Breast epithelium (tissue), 4 donors: Measurements from ENCODE around the gene BHMT. TPM values are rescaled to one million over a fixed set of nuclear protein-coding genes. Genes with fewer than 3 reads are reported as not detected.
A peak's percentile ranks its signal among the peaks of the same experiment; 100 is the strongest.

Experiments used
- DNase-seq, 2 donors: peaks; one replicate each; pipeline ENCODE4 v3.0.0-alpha.2; 2019; ENCODE audit warnings: low spot score in 2 of 2
- H3K27ac ChIP-seq, 2 donors: fragments of 200-600 bp; sonication (generic) in 1 of 2; one replicate each; pipeline ENCODE4 v1.5.1; 2016 to 2019; ENCODE audit warnings: mild to moderate bottlenecking in 1 of 2
- H3K27me3 ChIP-seq, 2 donors: fragments of 200-600 bp; sonication (generic) in 1 of 2; one replicate each; pipeline versions ENCODE4 v1.5.1 to v1.6.0; 2017 to 2019; ENCODE audit warnings: control low read depth in 1 of 2, mild to moderate bottlenecking in 1 of 2
- H3K36me3 ChIP-seq: fragments of 200-600 bp; one replicate; pipeline ENCODE4 v1.5.1; 2019
- H3K4me1 ChIP-seq, 2 donors: fragments of 200-600 bp; sonication (generic); one replicate each; pipeline ENCODE4 v1.5.1; 2016 to 2019; ENCODE audit warnings: control low read depth in 1 of 2
- H3K4me3 ChIP-seq, 3 donors: fragments of 200-600 bp; sonication (generic); 1 replicate in 2 of 3; 2 replicates in 1 of 3; pipeline ENCODE4 v1.5.1; 2016 to 2019; ENCODE audit warnings: mild to moderate bottlenecking in 3 of 3, moderate library complexity in 2 of 3
- H3K9me3 ChIP-seq, 2 donors: fragments of 200-600 bp; sonication (generic) in 1 of 2; one replicate each; pipeline ENCODE4 v1.5.1; 2016 to 2019; ENCODE audit warnings: control low read depth in 1 of 2
- CTCF ChIP-seq, 3 donors: fragments of 450-650 bp; IDR thresholded peaks; one replicate each; pipeline ENCODE4 v1.5.1; 2016 to 2017; ENCODE audit warnings: antibody characterized with exemption in 3 of 3, mild to moderate bottlenecking in 3 of 3, moderate library complexity in 3 of 3
- POLR2A ChIP-seq: fragments of 450-650 bp; IDR thresholded peaks from one replicate; pipeline ENCODE4 v1.6.1; 2016; ENCODE audit warnings: antibody characterized with exemption, mild to moderate bottlenecking, moderate library complexity
- POLR2AphosphoS5 ChIP-seq, 3 donors: sonication (generic); formaldehyde crosslinking; IDR thresholded peaks; one replicate each; pipeline ENCODE4 v1.6.1; 2017; ENCODE audit warnings: antibody characterized with exemption in 3 of 3
- intact Hi-C: fragments of 100-400 bp; cut with DNase I; formaldehyde crosslinking; loops from one replicate; pipeline ENCODE4 v1.15.1; 2023; ENCODE audit warnings: low total_unique reads
- total RNA-seq, 3 donors: library from RNA; depleted of rRNA; stranded (reverse); fragments of >200 nt; gene quantifications; one replicate each; pipeline ENCODE4 v1.1.0, GENCODE V29; 2016

The BHMT gene
- 1 to 10 TPM in 1 of 3 donors, under 1 TPM in 1, not detected in 1; 0.98 to 1.8 TPM for total RNA-seq

GRCh38 chr5:79111387-79111959 is at the start of gene BHMT:
Gene BHMT (plus strand): TSS chr5:79111809. CDS start chr5:79111886, 77 bp downstream.
- no peaks in the 10 kb centered on the region for H3K9me3 ChIP-seq
- peaks cover 0 to 18% of the 10 kb centered on the region in 2 donors for H3K27me3 ChIP-seq
- intact Hi-C loops: no loop called here
- no peak within 1 kb of the TSS for H3K27ac ChIP-seq
- no peak for TF ChIP-seq POLR2A
- no peak for TF ChIP-seq CTCF (IDR thresholded peaks at IDR 0.05)
- TF ChIP-seq POLR2AphosphoS5 (IDR thresholded peaks at IDR 0.05): no peak
- H3K36me3 ChIP-seq: no peaks in the 10 kb centered on the region
- H3K4me3 ChIP-seq: no peak within 1 kb of the TSS
- no peaks in the 10 kb centered on the region for H3K4me1 ChIP-seq
- DNase-seq: no peak

- Histone ChIP-seq H3K36me3 (no peaks in the 10 kb centered on the region), H3K9me3 (no peaks in the 10 kb centered on the region), H3K4me1 (no peaks in the 10 kb centered on the region), H3K4me3 (no peak overlapping the region), H3K27me3 (no peaks in the 10 kb centered on the region), H3K27ac (no peak overlapping the region)
- TF ChIP-seq POLR2AphosphoS5 (IDR thresholded peaks at IDR 0.05) (no peak), POLR2A (no peak), CTCF (IDR thresholded peaks at IDR 0.05) (no peak)
- intact Hi-C loops: no loop called here
- no peak for DNase-seq
Observed at GRCh38 chr5:79062436-79062835, 49.2 kb upstream of the BHMT start.

- Histone ChIP-seq H3K4me1 (no peaks in the 10 kb centered on the region), H3K4me3 (peak within 1 kb of the TSS; percentile 49 to 62 (median 50)), H3K36me3 (no peaks in the 10 kb centered on the region), H3K27ac (peak within 1 kb of the TSS; percentile 40 to 53), H3K27me3 (peaks cover 0 to 4% of the 10 kb centered on the region in 2 donors), H3K9me3 (peaks cover 4 to 12% of the 10 kb centered on the region in 2 donors)
- intact Hi-C loops: no loop called here
- DNase-seq: no peak
- TF ChIP-seq POLR2A: no peak
- TF ChIP-seq CTCF (IDR thresholded peaks at IDR 0.05): no peak
- TF ChIP-seq POLR2AphosphoS5 (IDR thresholded peaks at IDR 0.05): no peak
Observed at GRCh38 chr5:79069488-79070349, 41.9 kb upstream of the BHMT start, which contains the start of the genes BHMT2 and DMGDH. Gene BHMT2 (plus strand): TSS chr5:79069767. CDS start chr5:79069783, 16 bp downstream. Gene DMGDH (minus strand): TSS chr5:79069674. CDS start chr5:79069620, 54 bp downstream.

GRCh38 chr5:79070350-79070667 is 41.3 kb upstream of the BHMT start:
- H3K4me1 ChIP-seq: no peaks in the 10 kb centered on the region
- H3K27ac ChIP-seq: peak overlapping the region in 1 of 2 donors; percentile 53
- no peak for TF ChIP-seq POLR2AphosphoS5 (IDR thresholded peaks at IDR 0.05)
- no peak for TF ChIP-seq POLR2A
- no peak for TF ChIP-seq CTCF (IDR thresholded peaks at IDR 0.05)
- H3K9me3 ChIP-seq: peaks cover 4 to 12% of the 10 kb centered on the region in 2 donors
- H3K27me3 ChIP-seq: peaks cover 0 to 4% of the 10 kb centered on the region in 2 donors
- peak overlapping the region; percentile 49 to 62 (median 50) for H3K4me3 ChIP-seq
- intact Hi-C loops: no loop called here
- no peak for DNase-seq
- H3K36me3 ChIP-seq: no peaks in the 10 kb centered on the region

- Histone ChIP-seq H3K4me1 (no peaks in the 10 kb centered on the region), H3K4me3 (no peak overlapping the region), H3K9me3 (peaks cover 4 to 12% of the 10 kb centered on the region in 2 donors), H3K36me3 (no peaks in the 10 kb centered on the region), H3K27me3 (no peaks in the 10 kb centered on the region), H3K27ac (no peak overlapping the region)
- no peak for TF ChIP-seq POLR2AphosphoS5 (IDR thresholded peaks at IDR 0.05)
- intact Hi-C loops: no loop called here
- no peak for DNase-seq
Observed at GRCh38 chr5:79074641-79075040, 37.0 kb upstream of the BHMT start.
